HG03280 (cell line): ENCODE data around the gene IL12RB2.

Experiments used
- ATAC-seq: cut with Tn5 transposase; IDR thresholded peaks from one replicate; pipeline ENCODE4 v1.9.1; 2021; ENCODE audit warnings: mild to moderate bottlenecking, moderate library complexity; ENCODE audit not compliant: unreplicated experiment

The IL12RB2 gene

DNA sequence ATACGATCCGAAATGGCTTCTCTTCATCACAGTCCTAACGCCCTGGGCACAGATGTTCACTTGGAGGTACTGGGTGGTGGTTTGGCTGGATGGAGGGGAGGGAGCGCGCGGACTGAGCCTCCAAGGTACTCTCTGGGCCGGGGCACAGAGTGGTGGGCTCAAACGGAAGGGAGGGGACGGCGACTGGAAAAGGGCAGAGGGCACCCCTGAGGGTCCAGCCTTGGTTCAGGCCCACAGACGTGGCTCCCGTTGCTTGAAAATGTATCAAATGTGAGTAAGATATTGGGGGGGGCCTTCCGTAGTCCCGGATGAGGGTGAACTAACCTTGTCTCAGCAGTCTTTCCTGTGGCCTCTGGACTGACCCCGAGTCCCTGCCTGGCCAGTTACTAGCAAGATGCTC lies 463 bp downstream of the IL12RB2 start:
- no peak for ATAC-seq

DNA sequence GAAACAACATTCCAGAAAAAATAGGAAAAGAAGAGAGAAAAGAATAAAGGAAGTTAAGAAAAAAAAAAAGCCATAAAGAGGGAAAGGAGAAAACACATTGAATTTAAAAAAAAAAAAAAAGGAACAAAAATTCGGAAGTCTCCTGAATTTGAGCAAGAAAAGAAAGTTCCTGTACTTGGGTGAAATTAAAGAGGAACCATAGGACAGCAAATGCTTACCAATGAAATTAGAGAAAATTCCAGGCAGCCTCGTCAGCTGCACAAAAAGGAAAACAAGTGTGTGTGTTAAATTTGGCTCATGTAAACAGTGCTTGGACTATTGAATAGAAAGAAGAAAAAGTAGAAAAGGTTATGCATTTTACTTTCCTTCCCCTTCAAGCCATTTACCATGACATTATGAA lies 4.9 kb downstream of the IL12RB2 start:
- ATAC-seq = no peak

DNA sequence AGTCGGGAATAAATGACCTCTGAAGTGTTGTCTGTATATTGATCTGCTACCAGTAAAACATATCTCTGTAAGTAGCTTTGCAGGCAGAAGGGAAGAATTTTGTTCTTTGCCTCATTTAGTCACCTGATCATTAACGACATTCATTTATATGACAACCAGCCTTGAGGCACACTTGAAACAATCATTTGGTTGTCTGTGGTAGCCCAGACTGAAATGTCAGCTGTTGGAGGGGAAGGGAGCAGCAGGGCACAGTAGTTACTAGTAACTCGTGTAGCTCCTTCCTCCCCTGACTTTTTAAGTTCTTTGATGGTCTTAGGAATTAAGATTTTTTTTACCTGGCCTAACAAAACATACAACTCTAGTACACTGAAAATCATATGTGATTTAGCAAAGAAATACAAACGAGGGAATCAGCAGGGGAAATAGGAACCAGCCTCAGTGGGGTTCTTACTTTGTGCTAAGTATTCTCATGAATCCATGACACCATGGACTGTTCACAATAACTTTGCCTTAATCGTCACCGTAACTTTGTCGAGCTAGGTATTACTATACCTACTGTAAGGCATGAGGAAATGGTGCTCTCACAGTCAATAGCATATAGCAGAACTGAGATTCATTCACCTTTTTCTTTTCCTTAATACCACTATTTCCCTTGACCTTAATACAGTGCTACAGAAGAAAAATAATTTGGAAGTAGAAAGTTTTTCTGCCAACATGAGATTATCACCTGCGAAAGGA lies 6.4 kb downstream of the IL12RB2 start:
- no peak for ATAC-seq

DNA sequence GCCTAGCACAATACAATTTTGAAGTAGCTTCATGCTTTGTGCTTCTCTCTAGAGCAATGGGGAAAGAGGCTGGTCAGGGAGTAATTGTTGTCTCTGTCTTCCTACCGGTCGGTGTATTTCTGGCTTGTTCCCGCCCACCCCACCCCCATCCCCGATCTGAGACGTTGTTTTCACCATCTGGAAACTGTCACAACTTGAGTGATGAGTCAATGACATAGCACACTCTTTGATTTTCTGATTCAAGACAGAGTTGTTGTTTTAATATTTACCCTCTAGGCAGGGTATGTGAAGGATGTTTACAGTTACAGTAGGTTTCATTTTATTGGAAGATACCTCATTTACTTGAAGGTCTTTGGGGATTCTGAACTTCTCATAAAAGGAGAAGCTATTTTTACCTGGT lies 7.0 kb downstream of the IL12RB2 start:
- no peak for ATAC-seq

DNA sequence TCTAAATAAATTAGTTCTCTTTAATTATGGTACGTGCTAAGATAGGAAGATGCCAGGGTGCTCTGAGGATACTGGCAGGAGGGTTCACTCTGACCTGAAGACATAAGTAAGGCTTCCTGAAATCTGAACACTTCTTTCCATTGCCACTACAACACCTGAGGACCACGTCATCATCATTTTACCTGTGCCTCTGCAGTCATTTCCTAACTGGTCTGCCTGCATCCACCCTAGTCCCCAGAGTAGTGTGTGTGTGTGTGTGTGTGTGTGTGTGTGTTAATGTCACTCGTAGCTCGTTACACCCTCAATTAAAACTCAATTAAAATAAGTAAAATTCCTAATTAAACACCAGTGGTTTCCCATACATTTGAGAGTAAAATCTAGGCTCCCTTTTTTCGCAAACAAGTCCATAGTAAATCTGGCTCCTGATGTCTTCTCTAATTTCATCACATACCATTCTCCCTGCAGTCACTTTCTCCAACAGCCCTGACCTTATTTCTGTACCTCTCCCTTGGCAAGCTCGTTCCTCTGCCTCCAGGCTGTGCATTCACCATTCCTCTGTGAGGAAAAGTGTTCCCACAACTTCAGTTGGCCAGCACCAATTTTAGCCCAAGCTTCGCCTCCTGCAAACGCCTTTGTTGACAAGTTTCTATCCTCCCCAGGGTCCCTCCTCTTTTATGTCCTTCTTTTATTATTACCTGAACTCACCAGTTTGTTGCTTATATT lies 8.7 kb downstream of the IL12RB2 start:
- no peak for ATAC-seq

DNA sequence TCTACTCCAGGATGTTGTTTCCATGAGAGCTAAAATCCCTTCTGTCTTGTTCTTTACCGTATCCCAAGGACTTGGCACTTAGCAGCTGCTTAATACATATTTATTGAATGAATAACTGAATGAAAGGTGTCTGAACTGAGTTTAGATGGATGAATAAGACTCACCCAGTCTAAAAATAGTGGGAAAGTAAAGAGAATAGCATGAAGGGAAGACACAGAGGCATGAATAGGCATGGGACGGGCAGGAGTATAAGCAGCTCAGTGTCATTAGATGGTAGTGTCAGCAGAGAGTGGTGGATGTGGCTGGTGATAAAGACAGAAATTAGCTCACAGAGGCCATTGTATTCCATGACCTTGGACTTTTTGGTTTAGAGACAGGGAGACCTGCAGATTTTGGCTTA lies 9.2 kb downstream of the IL12RB2 start:
- ATAC-seq = no peak

DNA sequence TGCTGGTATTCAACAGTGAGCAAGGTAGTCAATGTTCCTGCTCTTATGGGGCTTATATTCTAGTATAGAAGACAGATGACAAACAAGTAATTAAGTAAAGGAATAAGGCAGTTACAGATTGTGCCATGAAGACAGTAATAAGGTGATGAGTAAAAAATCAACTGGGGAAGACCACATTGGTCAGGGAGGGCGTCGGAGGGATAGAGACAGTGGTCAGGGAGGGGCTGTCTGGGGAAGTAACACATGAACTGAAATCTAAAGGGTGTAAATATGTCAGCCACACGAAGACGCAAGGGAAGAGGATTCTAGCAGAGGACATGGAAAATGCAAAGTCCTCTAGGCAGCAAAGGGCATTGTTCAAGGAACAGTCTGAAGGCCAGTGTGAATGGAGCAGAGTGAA lies 10.1 kb downstream of the IL12RB2 start:
- no peak for ATAC-seq

DNA sequence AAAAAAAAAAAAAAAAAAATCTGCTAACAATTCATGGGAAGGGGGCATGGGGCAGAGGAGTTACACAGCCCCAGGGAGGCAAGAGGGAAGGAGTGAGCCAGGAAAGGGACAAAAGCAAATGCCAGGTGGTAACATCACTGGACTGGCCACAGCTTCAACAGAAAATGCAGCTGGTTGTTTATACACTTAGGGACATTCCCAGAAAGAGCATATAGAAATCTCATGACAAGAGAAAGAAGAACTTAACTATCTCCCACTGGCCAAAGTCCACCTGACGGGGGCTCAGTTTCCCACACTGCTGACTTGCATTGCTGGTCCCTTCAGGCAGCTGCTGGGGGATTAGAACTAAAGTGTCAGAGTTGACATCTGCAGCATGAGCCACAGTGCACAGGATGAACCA lies 14.8 kb downstream of the IL12RB2 start:
- ATAC-seq = no peak

DNA sequence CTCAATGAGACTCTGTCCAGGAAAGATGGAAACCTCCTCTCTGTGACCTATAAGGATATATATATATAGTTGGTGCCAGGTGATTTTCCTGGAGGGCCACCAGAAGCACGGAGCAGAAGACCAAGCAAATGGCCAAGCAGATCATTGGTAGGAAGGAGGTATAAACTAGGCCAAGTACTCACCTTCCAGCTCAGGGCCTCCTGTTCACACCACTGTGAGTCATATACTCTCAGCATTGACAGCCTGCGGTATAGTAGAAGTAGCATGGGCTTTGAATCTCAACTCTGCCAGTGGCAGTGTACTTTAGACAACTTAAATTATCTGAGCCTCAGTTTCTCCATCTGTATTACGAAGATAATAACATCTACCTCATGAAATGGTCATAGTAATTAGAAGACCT lies 15.4 kb downstream of the IL12RB2 start:
- ATAC-seq = no peak

DNA sequence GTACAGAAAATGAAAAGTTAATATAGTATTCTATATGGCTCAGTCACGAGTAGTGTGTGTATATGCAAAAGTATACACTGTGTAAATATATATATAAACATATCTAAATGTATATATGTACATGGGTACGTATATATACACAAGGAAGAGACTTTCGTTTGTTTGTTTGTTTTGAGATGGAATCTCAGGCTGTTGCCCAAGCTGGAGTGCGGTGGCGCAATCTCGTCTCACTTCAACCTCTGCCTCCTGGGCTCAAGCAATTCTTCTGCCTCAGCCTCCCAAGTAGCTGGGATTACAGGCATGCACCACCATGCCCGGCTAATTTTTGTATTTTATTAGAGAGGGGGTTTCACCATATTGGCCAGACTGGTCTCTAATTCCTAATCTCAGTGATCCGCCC lies 16.4 kb downstream of the IL12RB2 start:
- no peak for ATAC-seq

DNA sequence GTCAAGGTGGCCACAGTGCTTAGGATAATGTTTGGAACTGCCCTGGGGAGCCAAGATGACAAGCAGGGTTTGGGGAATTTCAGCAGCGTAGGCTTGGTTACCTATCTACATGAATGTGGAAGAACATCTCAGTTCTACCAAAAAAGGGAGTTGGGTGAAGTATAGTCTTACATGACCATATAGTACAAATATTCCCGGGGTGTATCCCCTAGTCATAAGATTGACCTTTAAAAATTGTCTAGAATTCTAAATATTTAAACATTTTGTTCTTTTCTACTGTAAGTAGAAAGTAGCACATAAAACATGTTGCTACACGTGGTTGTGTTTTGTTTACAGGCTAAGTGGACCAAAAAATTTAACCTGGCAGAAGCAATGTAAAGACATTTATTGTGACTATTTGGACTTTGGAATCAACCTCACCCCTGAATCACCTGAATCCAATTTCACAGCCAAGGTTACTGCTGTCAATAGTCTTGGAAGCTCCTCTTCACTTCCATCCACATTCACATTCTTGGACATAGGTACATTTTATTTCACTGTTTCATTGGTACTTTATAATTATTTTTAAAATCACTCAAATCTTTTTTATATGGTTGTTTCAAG lies 20.3 kb downstream of the IL12RB2 start:
- ATAC-seq = no peak

DNA sequence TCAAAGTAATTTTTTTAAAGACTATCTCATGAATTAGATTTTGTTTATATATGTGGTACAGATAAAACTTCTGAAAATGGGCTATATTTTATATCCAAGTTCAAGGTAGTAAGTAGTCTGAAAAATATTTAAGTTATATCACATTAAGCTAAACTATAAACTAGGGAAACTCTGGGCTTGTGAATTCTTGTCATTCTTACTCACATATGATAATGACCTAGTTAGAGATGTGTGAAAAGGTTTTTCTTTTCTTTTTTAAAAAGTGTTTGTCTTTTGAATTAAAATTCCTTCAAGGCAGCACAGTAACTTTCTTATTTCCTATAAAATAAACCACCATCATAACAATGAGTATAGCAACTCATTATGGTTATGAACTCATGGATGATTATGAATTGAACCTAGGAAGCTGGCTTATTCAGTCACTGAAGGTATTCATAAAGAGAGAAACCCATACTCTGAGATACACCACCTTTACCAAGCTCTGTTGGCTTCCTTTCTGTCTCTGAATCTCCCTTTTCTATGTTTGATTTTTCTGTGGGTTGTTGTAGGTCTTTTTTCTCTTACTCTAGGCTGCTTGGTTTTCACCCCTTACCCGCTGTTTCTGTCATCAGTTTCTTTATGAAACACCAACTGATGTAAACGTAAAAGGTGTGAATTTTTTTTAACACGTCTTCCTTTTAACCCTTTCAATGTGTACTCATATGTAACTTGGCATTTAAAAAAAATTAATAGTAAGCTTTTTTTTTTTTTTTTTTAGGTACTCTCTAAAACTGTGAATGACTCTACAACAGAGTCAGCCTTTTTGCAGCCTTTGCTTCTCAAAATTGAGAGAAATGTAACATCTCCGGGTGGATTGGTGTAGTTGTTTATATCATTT lies 25.2 kb downstream of the IL12RB2 start:
- ATAC-seq = peak; percentile 79

DNA sequence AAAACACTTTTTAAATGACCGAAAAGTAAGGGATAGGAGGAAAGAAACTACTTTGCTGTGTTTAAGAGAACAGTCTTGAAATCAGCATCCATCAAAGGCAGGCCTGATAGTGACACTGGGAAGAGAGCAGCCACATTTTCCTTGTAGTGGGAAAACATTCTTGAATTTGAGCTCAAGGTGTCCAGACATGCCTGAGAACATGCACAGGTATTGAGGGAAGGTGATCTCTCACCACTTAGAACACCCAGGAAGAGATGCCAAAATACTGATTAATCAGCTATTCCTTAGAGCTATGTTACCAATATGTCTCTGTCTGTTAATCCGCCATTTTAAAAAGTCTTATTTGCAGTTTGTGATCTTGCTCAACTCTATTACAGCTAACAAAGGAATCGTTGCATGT lies 25.9 kb downstream of the IL12RB2 start:
- no peak for ATAC-seq

DNA sequence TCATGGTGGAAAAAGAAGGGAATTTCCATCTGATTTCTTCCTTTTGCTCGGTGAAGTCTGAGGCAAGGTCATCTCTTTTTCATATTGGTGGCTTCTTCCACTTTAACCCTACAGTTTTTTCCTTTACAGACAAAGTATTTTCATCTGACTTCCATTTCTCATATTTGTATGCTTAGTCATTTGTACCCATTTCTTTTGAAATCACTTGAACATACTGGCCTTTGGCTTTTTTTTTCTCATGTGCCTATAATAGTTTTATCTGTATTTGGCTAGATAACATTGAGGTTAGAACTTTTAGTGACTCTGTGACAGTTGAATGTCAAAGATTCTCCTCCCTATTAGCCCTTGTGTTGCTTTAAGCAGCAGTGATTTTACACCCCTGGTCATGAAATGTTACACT lies 27.7 kb downstream of the IL12RB2 start:
- no peak for ATAC-seq

DNA sequence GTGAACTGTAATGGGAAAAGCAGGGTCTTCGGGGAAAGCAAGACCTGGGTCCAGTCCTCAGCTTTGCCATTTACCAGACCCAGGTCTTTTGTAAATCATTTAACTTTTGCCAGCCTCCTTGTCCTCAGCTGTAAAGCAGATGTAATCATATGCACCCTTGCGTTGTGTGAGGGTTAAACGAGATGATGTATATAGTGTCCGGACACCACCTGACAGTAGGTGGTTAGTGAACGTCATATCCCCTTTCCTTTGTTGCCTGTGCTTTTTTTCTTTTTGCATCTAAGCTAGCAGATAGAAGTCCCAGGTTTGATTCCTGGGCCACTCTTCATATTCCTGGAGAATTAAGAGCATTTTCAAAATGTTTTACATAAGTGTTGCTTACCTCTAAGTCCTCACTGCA lies 28.5 kb downstream of the IL12RB2 start:
- ATAC-seq = no peak

DNA sequence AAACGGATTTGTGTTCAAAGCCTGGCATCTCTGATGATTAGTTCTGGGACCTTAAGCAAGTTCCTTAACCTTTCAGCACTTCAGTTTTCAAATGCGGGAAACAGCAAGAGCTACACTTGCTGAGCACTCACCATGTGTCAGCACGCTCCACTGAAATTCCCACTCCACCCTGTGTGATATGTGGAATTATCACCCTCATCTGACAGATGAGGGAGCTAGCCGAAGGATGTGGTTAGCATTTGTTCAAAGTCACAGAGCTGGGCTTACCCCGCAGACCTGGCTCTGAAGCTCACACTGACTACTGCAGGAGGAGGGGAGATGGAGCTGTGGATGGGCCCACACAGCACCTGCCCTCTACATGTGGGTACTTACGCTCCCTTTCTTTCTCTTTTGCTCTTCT lies 29.1 kb downstream of the IL12RB2 start:
- ATAC-seq = no peak

DNA sequence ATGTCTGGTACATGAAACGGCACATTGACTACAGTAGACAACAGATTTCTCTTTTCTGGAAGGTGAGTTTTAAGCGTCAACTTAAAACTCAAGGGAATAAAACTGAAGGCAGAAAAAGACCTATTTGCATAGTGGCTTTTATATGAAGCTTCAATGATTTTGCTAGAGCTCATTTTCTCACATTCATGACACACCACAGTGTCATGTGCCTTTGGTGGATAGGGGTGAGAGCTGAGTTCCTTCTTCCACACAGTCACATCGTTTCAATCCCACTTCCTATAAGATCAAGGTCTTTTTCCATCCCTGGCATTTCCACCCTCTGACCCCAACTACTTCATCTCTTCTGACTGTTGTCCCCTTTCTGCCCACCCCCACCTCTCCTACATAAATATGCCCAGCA lies 31.0 kb downstream of the IL12RB2 start:
- no peak for ATAC-seq

DNA sequence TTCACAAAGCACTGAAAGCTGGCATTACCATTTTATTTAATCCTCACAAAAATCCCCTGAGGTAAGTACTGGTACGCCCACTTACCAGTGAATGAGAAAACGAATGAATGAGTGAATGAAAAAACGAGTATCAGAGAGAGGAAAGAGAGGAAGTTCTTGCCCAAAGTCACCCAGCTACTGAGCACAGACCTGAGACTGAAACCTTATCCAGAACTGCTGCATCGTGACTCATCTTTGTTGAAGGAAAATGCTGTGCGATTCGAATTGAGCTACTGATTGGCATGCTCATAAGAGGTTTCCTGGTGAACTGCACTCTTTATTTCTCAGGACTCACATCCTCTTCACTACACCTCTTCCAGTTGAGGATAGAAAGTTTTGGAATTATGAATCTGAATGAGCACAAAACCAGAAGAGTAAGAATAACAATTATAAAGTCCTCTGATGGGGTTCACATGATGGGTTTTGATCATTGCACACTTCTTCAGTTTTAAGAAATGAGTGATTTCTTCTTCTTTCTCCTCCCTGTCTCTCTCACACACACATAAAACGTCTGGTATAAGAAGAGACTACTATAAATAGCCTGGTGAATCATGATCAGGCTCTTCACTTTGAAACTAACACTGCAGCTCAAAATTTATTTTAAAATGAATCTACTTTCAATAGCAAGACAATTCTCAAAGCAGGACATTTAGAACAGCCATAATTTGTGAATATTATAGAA lies 32.1 kb downstream of the IL12RB2 start:
- ATAC-seq = no peak

DNA sequence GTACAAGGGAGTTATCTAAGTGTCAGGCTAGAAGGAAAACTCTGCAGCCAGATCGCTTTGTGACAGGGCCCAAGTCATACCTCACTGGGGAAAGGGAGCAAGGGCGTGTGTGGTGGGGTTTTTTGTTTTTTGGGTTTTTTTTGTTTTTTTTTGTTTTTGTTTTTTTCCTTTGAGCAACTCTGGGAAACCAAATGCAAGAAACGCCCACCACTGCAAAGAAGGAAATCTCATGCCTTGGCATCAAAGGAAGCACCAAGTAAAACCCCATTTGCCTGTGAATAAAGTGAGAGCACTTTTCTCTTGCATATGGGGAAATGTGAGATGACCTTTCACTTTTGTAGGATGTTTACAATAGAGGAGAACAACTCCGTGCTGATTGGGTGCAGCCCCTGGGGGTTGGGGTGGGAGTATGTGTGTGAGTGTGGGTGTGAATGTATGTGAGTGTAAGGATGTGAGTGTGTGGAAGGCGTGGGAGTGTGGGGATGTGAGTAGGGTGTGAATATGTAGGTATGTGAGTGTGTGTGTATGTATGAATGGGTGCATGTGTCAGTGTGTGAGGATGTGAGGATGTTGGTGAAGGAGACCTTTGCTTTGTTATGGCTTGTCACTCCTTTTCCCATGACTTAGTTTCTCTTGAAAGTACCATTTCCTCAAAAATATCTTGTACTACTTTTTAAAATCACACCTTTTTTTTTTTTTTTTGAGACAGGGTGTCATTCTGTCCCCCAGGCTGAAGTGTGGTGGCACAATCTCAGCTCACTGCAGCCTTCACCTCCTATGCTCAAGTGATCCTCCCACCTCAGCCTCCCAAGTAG lies 34.6 kb downstream of the IL12RB2 start:
- no peak for ATAC-seq

DNA sequence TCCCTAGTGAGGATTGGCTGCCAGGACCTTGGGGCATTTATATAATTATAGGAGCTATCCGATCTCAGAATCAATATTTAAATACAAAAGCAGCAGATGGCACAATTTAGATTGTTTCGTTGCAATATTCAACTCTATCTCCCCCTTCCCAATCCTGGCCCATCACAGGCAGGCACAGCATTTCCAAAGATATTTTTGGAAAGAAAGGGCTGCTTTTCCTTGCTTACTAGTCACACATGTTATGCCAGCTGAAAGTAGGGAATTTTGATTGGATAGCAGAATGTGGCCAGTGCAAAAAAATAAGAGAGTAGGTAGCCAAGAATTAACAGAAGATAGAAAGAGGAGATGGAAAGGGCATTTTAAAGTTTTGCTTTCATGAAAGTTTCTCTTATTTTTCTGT lies 37.9 kb downstream of the IL12RB2 start:
- no peak for ATAC-seq
